ENCODE results near the gene TARBP2. TPM values are rescaled to one million over a fixed set of nuclear protein-coding genes. Genes with fewer than 3 reads are reported as not detected.

The TARBP2 gene
- total RNA-seq, 3 donors from 2014 or later, result 24.8 to 45.1 (median 37.0) TPM

DNA sequence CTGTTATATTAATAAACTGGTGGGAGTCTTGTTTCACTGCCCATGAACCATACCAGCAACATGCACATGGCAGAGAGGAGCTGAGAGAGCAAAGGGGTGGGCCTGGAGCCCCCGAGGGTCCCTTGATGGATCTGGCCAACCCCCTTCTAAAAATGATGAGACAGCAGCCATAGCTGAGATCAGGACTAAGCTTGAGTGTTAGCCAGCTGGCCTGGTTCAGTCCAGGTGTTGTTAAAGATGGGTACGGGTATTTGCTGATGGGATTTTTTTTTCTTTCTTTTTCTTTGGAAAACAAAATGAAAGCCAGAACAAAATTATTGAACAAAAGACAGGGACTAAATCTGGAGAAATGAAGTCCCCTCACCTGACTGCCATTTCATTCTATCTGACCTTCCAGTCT lies 33.2 kb upstream of the TARBP2 start:
- intact Hi-C loops (cut with DNase I; ENCODE audit: low total_unique reads), result no loop called here
- TF ChIP-seq CTCF (IDR thresholded peaks at IDR 0.05) (no peak), POLR2A (IDR thresholded peaks at IDR 0.05) (no peak), POLR2AphosphoS5 (IDR thresholded peaks at IDR 0.05) (no peak)
- peaks cover 11% of the 10 kb centered on the region for H3K36me3 ChIP-seq

GRCh38 chr12:53468282-53468681 lies 32.8 kb upstream of the TARBP2 start:
- TF ChIP-seq POLR2AphosphoS5 (IDR thresholded peaks at IDR 0.05), result no peak
- TF ChIP-seq POLR2A (IDR thresholded peaks at IDR 0.05), result no peak
- TF ChIP-seq CTCF (IDR thresholded peaks at IDR 0.05), result no peak
- intact Hi-C loops (cut with DNase I; ENCODE audit: low total_unique reads), result no loop called here
- peaks cover 0 to 1% of the 10 kb centered on the region in 2 donors for H3K4me1 ChIP-seq
- no peaks in the 10 kb centered on the region for H3K27me3 ChIP-seq
- peaks cover 11% of the 10 kb centered on the region for H3K36me3 ChIP-seq
- H3K9me3 ChIP-seq, result no peaks in the 10 kb centered on the region
- no peak overlapping the region for H3K27ac ChIP-seq
- DNase-seq (ENCODE audit: low spot score in 2 of 2), result no peak
- H3K4me3 ChIP-seq, result no peak overlapping the region

More for the DNA sequence above, 33.2 kb upstream of the TARBP2 start:
- Histone ChIP-seq H3K9me3 (no peaks in the 10 kb centered on the region), H3K27ac (no peak overlapping the region), H3K27me3 (no peaks in the 10 kb centered on the region), H3K4me1 (no peaks in the 10 kb centered on the region), H3K4me3 (no peak overlapping the region)
- no peak for DNase-seq (ENCODE audit: low spot score in 2 of 2)

GRCh38 chr12:53472056-53472582 lies 29.0 kb upstream of the TARBP2 start:
- H3K9me3 ChIP-seq, result no peaks in the 10 kb centered on the region
- H3K36me3 ChIP-seq, result peaks cover 13% of the 10 kb centered on the region
- DNase-seq (ENCODE audit: low spot score in 2 of 2), result no peak
- intact Hi-C loops (cut with DNase I; ENCODE audit: low total_unique reads), result no loop called here
- TF ChIP-seq POLR2AphosphoS5 (IDR thresholded peaks at IDR 0.05) (no peak), CTCF (IDR thresholded peaks at IDR 0.05) (no peak), POLR2A (IDR thresholded peaks at IDR 0.05) (no peak)
- peak overlapping the region in 1 of 2 donors; percentile 17 for H3K27ac ChIP-seq
- no peaks in the 10 kb centered on the region for H3K27me3 ChIP-seq
- peaks cover 0 to 5% of the 10 kb centered on the region in 2 donors for H3K4me1 ChIP-seq
- no peak overlapping the region for H3K4me3 ChIP-seq

DNA sequence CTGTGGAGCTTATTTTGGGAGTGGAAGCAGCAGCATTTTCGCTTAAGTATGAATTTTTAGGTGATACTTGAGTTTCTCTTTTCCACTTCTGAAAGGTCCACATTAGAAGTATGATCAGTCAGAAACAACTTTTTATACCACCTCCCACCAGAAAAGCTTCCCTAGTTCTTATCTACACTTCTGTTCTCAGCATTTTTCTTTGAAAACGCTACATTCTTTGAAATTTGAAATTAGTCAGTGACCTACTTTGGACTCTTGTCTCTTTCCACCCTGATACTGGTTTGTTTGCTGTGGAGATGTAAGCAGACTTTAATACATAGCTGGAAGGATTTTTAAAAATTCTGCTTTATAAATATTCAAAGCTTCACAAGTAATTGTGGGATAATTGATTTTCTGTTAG lies 27.0 kb upstream of the TARBP2 start:
- no peak for TF ChIP-seq POLR2AphosphoS5 (IDR thresholded peaks at IDR 0.05)
- no peak for TF ChIP-seq CTCF (IDR thresholded peaks at IDR 0.05)
- no peak for TF ChIP-seq POLR2A (IDR thresholded peaks at IDR 0.05)
- intact Hi-C loops (cut with DNase I; ENCODE audit: low total_unique reads), result no loop called here
- peaks cover 7% of the 10 kb centered on the region for H3K36me3 ChIP-seq

GRCh38 chr12:53474819-53475218 lies 26.3 kb upstream of the TARBP2 start:
- no peak for DNase-seq (ENCODE audit: low spot score in 2 of 2)
- Histone ChIP-seq H3K4me3 (peak overlapping the region in 1 of 3 donors; percentile 29), H3K36me3 (peaks cover 7% of the 10 kb centered on the region), H3K9me3 (no peaks in the 10 kb centered on the region), H3K27me3 (no peaks in the 10 kb centered on the region), H3K27ac (peak overlapping the region; percentile 50 to 73), H3K4me1 (peaks cover 0 to 5% of the 10 kb centered on the region in 2 donors)
- intact Hi-C loops (cut with DNase I; ENCODE audit: low total_unique reads), result no loop called here
- no peak for TF ChIP-seq POLR2A (IDR thresholded peaks at IDR 0.05)
- TF ChIP-seq CTCF (IDR thresholded peaks at IDR 0.05), result no peak
- TF ChIP-seq POLR2AphosphoS5 (IDR thresholded peaks at IDR 0.05), result no peak

More for the DNA sequence above, 27.0 kb upstream of the TARBP2 start:
- no peak for DNase-seq (ENCODE audit: low spot score in 2 of 2)
- H3K27me3 ChIP-seq, result no peaks in the 10 kb centered on the region
- H3K4me3 ChIP-seq, result no peak overlapping the region
- H3K4me1 ChIP-seq, result peaks cover 0 to 5% of the 10 kb centered on the region in 2 donors
- no peaks in the 10 kb centered on the region for H3K9me3 ChIP-seq
- H3K27ac ChIP-seq, result peak overlapping the region in 1 of 2 donors; percentile 50
